HepG2 (cell line): ENCODE results near the gene GORASP2. TPM values are rescaled to one million over a fixed set of nuclear protein-coding genes. Genes with fewer than 3 reads are reported as not detected.
A peak's percentile ranks its signal among the peaks of the same experiment; 100 is the strongest.

ENCODE experiments used
- ATAC-seq: fragments of 200-7000 bp; cut with Tn5 transposase; 3 replicates; pipeline ENCODE4 v1.9.1; 2020; ENCODE audit warnings: mild to moderate bottlenecking, moderate library complexity
- BruUV-seq: library from RNA; stranded (reverse); fragments of 400-500 nt; replicated peaks from 2 replicates; lab custom pipeline; 2021; lab: Mats Ljungman, UMichigan
- CTCF ChIA-PET: fragments of 300-600 bp; formaldehyde crosslinking; extraction: SDS; loops from one replicate; lab custom pipeline; 2021; ENCODE audit warnings: low total read pairs, inconsistent platforms, low intra/inter-chr PET ratio; lab: Yijun Ruan, JAX
- POLR2A ChIA-PET: fragments of 350-600 bp; sonication (Branson Sonifier 250); formaldehyde crosslinking; loops from one replicate; lab custom pipeline; 2020; ENCODE audit warnings: antibody characterized with exemption, inconsistent platforms; lab: Yijun Ruan, JAX
- DNase-seq: peaks from one replicate; pipeline ENCODE4 v3.0.0-alpha.2; 2015; ENCODE audit warnings: low spot score
- FAIRE-seq: peaks from 3 replicates; lab custom pipeline; 2011; peaks lifted over from hg19 to GRCh38; lab: Jason Lieb, UNC
- H2AFZ ChIP-seq: one replicate; pipeline ENCODE4 v1.6.1; 2011; ENCODE audit warnings: low read length, inconsistent platforms
- H3K27ac ChIP-seq: fragments of 300-600 bp; 3 replicates; pipeline ENCODE4 v1.8.0; 2011; ENCODE audit warnings: mixed run types, mild to moderate bottlenecking, mixed read lengths, low read length, inconsistent platforms; ENCODE audit not compliant: insufficient read depth; ENCODE audit errors: extremely low read length
- H3K27me3 ChIP-seq, 2 experiments: fragments of 200-600 bp in 1 of 2; 2 replicates in 1 of 2; 3 replicates in 1 of 2; pipeline versions ENCODE4 v1.6.0 to v1.8.0; 2011; ENCODE audit warnings: low read length in 2 of 2, mild to moderate bottlenecking in 2 of 2, moderate library complexity in 2 of 2, inconsistent platforms in 1 of 2; ENCODE audit not compliant: insufficient read depth in 2 of 2, control insufficient read depth in 1 of 2
- H3K36me3 ChIP-seq, 2 experiments: fragments of 200-600 bp in 1 of 2; replicated peaks in 1 of 2; 2 replicates in 1 of 2; 3 replicates in 1 of 2; pipeline versions ENCODE4 v1.5.1 to v1.8.0; 2011; ENCODE audit warnings: low read length in 2 of 2, inconsistent platforms in 1 of 2; ENCODE audit not compliant: insufficient read depth in 2 of 2, control insufficient read depth in 1 of 2
- H3K4me1 ChIP-seq: 2 replicates; pipeline ENCODE4 v1.5.1; 2012; ENCODE audit warnings: low read length, inconsistent platforms; ENCODE audit not compliant: insufficient read depth
- H3K4me2 ChIP-seq: 2 replicates; pipeline ENCODE4 v1.6.0; 2011; ENCODE audit warnings: low read depth, low read length, inconsistent platforms
- H3K4me3 ChIP-seq, 3 experiments: fragments of 200-600 bp in 1 of 3; sonication (generic), shearing (Covaris generic) in 1 of 3; replicated peaks in 1 of 3; 2 replicates each; pipeline ENCODE4 v1.5.1; 2011 to 2016; ENCODE audit warnings: low read length in 3 of 3, inconsistent platforms in 2 of 3, low read depth in 2 of 3, mild to moderate bottlenecking in 2 of 3, control low read depth in 1 of 3, mixed read lengths in 1 of 3; ENCODE audit not compliant: insufficient read depth in 1 of 3
- H3K79me2 ChIP-seq: one replicate; pipeline ENCODE4 v1.6.1; 2011; ENCODE audit warnings: low read length, inconsistent platforms; ENCODE audit not compliant: insufficient read depth
- H3K9ac ChIP-seq: 2 replicates; pipeline ENCODE4 v1.6.0; 2011; ENCODE audit warnings: mild to moderate bottlenecking, low read depth, low read length, inconsistent platforms; ENCODE audit not compliant: insufficient read depth
- H3K9me3 ChIP-seq: 2 replicates; pipeline ENCODE4 v1.5.1; 2012; ENCODE audit warnings: mild to moderate bottlenecking, low read length
- H4K20me1 ChIP-seq: 2 replicates; pipeline ENCODE4 v1.6.0; 2011; ENCODE audit warnings: inconsistent platforms, mild to moderate bottlenecking, low read length, moderate library complexity; ENCODE audit not compliant: insufficient read depth
- EHMT2 ChIP-seq: fragments of 200-600 bp; sonication (generic); IDR thresholded peaks from 2 replicates; pipeline ENCODE4 v1.7.0; 2017; ENCODE audit warnings: antibody characterized with exemption, low read depth, low read length, borderline replicate concordance
- HNRNPLL ChIP-seq: fragments of 200-400 bp; formaldehyde crosslinking; IDR thresholded peaks from 2 replicates; pipeline ENCODE4 v1.6.1; 2017; ENCODE audit warnings: mild to moderate bottlenecking, low read depth, low read length; ENCODE audit not compliant: poor library complexity, severe bottlenecking
- SMC3 ChIP-seq: IDR thresholded peaks from 2 replicates; pipeline ENCODE4 v1.6.1; 2011; ENCODE audit warnings: low read length, improper control_type of control experiment
- XRCC5 ChIP-seq: fragments of 200-400 bp; formaldehyde crosslinking; optimal IDR thresholded peaks from 2 replicates; pipeline ENCODE3; 2017; ENCODE audit warnings: mild to moderate bottlenecking, low read length
- WGBS: methylation state at CpG from one replicate; pipeline ENCODE4 v1.1.6; 2017; ENCODE audit warnings: low lambda C conversion rate; 5-methylcytosine and 5-hydroxymethylcytosine counted together
- in situ Hi-C: cut with HindIII; loops from 2 replicates; pipeline ENCODE4 v1.10.0; 2017; ENCODE audit warnings: low pct_unique_long_range_greater_than_20kb; ENCODE audit not compliant: extremely low pct_ligation_motif_present
- intact Hi-C: fragments of 100-400 bp; cut with micrococcal nuclease; formaldehyde crosslinking; loops from one replicate; pipeline ENCODE4 v1.10.0; 2022; ENCODE audit not compliant: unreplicated experiment
- polyA plus RNA-seq, 8 experiments: library from polyadenylated mRNA; depleted of rRNA in 3 of 8; stranded (reverse) in 7 of 8; unstranded in 1 of 8; fragments of >200 nt; fragmentation: Illumina TruSeq in 4 of 8; extraction: Trizol in 4 of 8; gene quantifications; 2 replicates each; pipeline versions ENCODE4 v1.2.1 to v1.2.3, GENCODE V29; 2011 to 2016; ENCODE audit warnings: low read depth in 4 of 8, missing spikeins in 1 of 8, mixed read lengths in 1 of 8; ENCODE audit not compliant: insufficient read depth in 1 of 8
- total RNA-seq, 5 experiments: library from RNA; depleted of rRNA; stranded (reverse); fragments of >200 nt; fragmentation: Illumina TruSeq; extraction: Trizol; gene quantifications; 2 replicates each; pipeline ENCODE4 v1.2.3, GENCODE V29; 2016; ENCODE audit warnings: low read depth in 1 of 5
- TF ChIP-seq, protein P1 (sequence below): IDR thresholded peaks from 2 replicates; pipeline ENCODE4 v1.6.1; 2012; ENCODE audit warnings: low read depth, low read length, improper control_type of control experiment
- TF ChIP-seq, protein P2 (sequence below): sonication (generic); formaldehyde crosslinking; IDR thresholded peaks from 2 replicates; pipeline ENCODE4 v1.4.0; 2020; ENCODE audit warnings: mild to moderate bottlenecking, missing genetic modification reagents, borderline replicate concordance
- TF ChIP-seq, protein P3 (sequence below): sonication (generic); formaldehyde crosslinking; IDR thresholded peaks from 2 replicates; pipeline ENCODE4 v1.8.1; 2023; ENCODE audit warnings: missing genetic modification reagents, inconsistent platforms, borderline replicate concordance

GORASP2 gene
- total and polyA plus RNA-seq, 2 of the 13 experiments (the other 11 are each of a cell fraction or from before 2014, with no cell fraction given): 103 to 239 TPM

DNA sequence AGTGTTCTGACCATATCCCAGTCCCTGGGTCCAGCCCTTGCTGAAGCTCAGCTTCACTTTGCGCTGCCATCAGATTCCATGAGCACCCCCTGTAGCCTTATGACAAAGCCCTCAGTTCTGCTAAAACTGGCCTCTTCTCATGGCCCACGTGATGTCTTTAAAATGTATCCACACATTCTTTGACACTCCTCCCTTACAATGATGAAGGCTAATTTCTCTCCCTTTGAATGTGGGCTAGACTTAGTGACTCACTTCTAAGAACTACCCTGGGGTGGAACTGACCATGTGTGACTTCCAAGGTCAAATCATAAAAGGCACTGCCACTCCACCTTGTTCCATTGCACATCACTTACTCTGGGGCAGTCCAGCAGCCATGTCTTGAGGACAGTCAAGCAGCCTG lies 45.4 kb upstream of the GORASP2 start (continued):
- TF ChIP-seq, protein P1, sequence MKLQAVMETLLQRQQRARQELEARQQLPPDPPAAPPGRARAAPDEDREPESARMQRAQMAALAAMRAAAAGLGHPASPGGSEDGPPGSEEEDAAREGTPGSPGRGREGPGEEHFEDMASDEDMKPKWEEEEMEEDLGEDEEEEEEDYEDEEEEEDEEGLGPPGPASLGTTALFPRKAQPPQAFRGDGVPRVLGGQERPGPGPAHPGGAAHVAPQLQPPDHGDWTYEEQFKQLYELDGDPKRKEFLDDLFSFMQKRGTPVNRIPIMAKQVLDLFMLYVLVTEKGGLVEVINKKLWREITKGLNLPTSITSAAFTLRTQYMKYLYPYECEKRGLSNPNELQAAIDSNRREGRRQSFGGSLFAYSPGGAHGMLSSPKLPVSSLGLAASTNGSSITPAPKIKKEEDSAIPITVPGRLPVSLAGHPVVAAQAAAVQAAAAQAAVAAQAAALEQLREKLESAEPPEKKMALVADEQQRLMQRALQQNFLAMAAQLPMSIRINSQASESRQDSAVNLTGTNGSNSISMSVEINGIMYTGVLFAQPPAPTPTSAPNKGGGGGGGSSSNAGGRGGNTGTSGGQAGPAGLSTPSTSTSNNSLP: no peak
- TF ChIP-seq HNRNPLL: no peak
- TF ChIP-seq EHMT2: no peak
- TF ChIP-seq, protein P2, sequence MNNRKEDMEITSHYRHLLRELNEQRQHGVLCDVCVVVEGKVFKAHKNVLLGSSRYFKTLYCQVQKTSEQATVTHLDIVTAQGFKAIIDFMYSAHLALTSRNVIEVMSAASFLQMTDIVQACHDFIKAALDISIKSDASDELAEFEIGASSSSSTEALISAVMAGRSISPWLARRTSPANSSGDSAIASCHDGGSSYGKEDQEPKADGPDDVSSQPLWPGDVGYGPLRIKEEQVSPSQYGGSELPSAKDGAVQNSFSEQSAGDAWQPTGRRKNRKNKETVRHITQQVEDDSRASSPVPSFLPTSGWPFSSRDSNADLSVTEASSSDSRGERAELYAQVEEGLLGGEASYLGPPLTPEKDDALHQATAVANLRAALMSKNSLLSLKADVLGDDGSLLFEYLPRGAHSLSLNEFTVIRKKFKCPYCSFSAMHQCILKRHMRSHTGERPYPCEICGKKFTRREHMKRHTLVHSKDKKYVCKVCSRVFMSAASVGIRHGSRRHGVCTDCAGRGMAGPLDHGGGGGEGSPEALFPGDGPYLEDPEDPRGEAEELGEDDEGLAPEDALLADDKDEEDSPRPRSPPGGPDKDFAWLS (CRISPR knock-in tag): no peak

DNA sequence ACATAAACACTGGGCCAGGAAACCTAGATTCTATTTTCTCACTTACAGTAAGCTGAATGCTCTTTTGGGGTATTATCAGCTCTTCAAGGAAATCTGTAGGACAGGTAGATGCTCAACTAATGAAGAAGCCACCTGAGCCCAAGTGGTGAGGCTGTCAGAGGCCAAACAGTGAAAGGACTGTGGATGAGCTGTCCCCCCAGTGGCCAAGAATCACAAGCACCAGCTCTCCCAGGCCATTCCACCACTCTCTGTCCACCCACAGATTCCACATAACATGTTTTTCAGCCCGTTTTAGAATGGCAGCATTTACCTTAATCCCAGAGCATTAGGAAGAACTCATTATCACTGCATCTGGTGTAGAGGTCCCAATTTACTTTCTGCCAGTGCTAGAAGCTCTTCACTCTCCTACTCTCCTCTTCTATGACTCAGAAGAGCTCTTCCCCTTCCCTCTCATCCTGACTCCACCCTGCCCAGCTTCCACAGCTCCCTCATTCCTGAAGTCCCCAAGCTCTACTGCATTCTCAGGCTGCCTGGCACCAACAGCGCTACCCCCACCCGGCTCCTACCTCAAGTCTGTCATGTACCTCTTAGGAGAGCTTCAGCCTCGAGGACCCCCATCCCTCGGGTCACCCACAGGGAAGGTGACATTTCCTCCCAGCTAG lies 43.8 kb upstream of the GORASP2 start:
- BruUV-seq: no TSS peak
- ATAC-seq (peak; percentile 89), DNase-seq (no peak), FAIRE-seq (no peak)
- no peaks in the 10 kb centered on the region for H4K20me1 ChIP-seq
- 25% methylated on average over 5 of the region's 5 CpGs for WGBS
- H3K27me3 ChIP-seq: no peaks in the 10 kb centered on the region; a peak in 2 of 5 replicates
- H3K4me3 ChIP-seq: no peak overlapping the region
- ChIA-PET CTCF (no interaction called here), POLR2A (no interaction called here)
- H3K27ac ChIP-seq: no peak overlapping the region
- intact Hi-C loops: no loop called here
- H2AFZ ChIP-seq: no peak overlapping the region
- H3K9me3 ChIP-seq: no peaks in the 10 kb centered on the region
- TF ChIP-seq XRCC5: peak; percentile 18
- TF ChIP-seq, protein P3, sequence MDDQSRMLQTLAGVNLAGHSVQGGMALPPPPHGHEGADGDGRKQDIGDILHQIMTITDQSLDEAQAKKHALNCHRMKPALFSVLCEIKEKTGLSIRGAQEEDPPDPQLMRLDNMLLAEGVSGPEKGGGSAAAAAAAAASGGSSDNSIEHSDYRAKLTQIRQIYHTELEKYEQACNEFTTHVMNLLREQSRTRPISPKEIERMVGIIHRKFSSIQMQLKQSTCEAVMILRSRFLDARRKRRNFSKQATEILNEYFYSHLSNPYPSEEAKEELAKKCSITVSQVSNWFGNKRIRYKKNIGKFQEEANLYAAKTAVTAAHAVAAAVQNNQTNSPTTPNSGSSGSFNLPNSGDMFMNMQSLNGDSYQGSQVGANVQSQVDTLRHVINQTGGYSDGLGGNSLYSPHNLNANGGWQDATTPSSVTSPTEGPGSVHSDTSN (CRISPR knock-in tag): no peak
- TF ChIP-seq SMC3: 0 out of 2 replicates have a peak, but pooled peaks have one; percentile 4
- no peak overlapping the region for H3K9ac ChIP-seq
- in situ Hi-C loops: no loop called here
- H3K4me2 ChIP-seq: no peak overlapping the region
- H3K36me3 ChIP-seq: no peaks in the 10 kb centered on the region
- H3K79me2 ChIP-seq: no peaks in the 10 kb centered on the region
- no peaks in the 10 kb centered on the region for H3K4me1 ChIP-seq
